Measurements from ENCODE around the gene SORCS2. TPM values are rescaled to one million over a fixed set of nuclear protein-coding genes. Genes with fewer than 3 reads are reported as not detected.

The SORCS2 gene
- polyA plus RNA-seq, 1 of the 3 experiments (the other 2 are of a cell fraction): 1.6 TPM

GRCh38 chr4:7357323-7357722 is 165.0 kb downstream of the SORCS2 start:
- ChIA-PET CTCF (interaction anchor here (1.1 kb wide), 1 partner anchor 62 kb away, joined by 3 read pairs; no protein-coding TSS in a partner anchor), POLR2A (no interaction called here)
- Histone ChIP-seq H2AFZ (ENCODE audit: low read depth) (no peak overlapping the region), H3K36me3 (replicated peaks in 1 of 2; ENCODE audit: control insufficient read depth in 1 of 2, insufficient read depth in 2 of 2, low read length in 1 of 2) (no peaks in the 10 kb centered on the region), H3K9me2 (no peaks in the 10 kb centered on the region), H3F3A (replicated peaks; ENCODE audit: insufficient read depth) (peaks cover 5% of the 10 kb centered on the region), H3K27me3 (ENCODE audit: insufficient read depth) (no peaks in the 10 kb centered on the region), H3K79me2 (ENCODE audit: insufficient read depth) (no peaks in the 10 kb centered on the region), H3K9ac (no peak overlapping the region), H3K4me2 (no peak overlapping the region), H3K27ac (ENCODE audit: low read depth in 2 of 2, low read length in 1 of 2) (no peak overlapping the region), H4K20me1 (ENCODE audit: insufficient read depth) (0 out of 2 replicates have a peak, but pooled peaks cover 5% of the 10 kb centered on the region), H3K4me3 (ENCODE audit: low read depth in 2 of 2, low read length in 1 of 2) (no peak overlapping the region), H3K4me1 (ENCODE audit: control insufficient read depth in 1 of 2, insufficient read depth in 2 of 2, low read depth in 1 of 2, low read length in 1 of 2) (peaks cover 4 to 6% of the 10 kb centered on the region in 2 experiments; a peak in 1 of 4 replicates), H3K9me3 (no peaks in the 10 kb centered on the region)
- no peak for DNase-seq
- TF ChIP-seq, protein P1, sequence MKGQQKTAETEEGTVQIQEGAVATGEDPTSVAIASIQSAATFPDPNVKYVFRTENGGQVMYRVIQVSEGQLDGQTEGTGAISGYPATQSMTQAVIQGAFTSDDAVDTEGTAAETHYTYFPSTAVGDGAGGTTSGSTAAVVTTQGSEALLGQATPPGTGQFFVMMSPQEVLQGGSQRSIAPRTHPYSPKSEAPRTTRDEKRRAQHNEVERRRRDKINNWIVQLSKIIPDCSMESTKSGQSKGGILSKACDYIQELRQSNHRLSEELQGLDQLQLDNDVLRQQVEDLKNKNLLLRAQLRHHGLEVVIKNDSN (IDR thresholded peaks at IDR 0.05; ENCODE audit: borderline replicate concordance, low read depth): no peak
- TF ChIP-seq TAF1 (IDR thresholded peaks at IDR 0.05; ENCODE audit: borderline replicate concordance, low read depth, low read length) (no peak), SIN3A (IDR thresholded peaks at IDR 0.05; ENCODE audit: borderline replicate concordance, low read depth, low read length) (no peak), JUND (IDR thresholded peaks at IDR 0.05) (no peak), CTCF (IDR thresholded peaks at IDR 0.05) (no peak), GATA2 (CRISPR knock-in tag; IDR thresholded peaks at IDR 0.05) (no peak), RAD21 (IDR thresholded peaks at IDR 0.05; ENCODE audit: low read length) (no peak), FOXJ3 (CRISPR knock-in tag; IDR thresholded peaks at IDR 0.05) (no peak), RCOR1 (IDR thresholded peaks at IDR 0.05; ENCODE audit: low read length) (no peak), CHD2 (IDR thresholded peaks at IDR 0.05; ENCODE audit: low read length, partially characterized antibody) (no peak), ZBTB33 (IDR thresholded peaks at IDR 0.05; ENCODE audit: borderline replicate concordance, low read depth) (no peak), FOSL2 (IDR thresholded peaks at IDR 0.05; ENCODE audit: borderline replicate concordance, low read depth) (no peak), MXI1 (IDR thresholded peaks at IDR 0.05; ENCODE audit: low read depth, low read length) (no peak), YY1 (IDR thresholded peaks at IDR 0.05; ENCODE audit: low read depth) (no peak), POLR2AphosphoS5 (IDR thresholded peaks at IDR 0.05; ENCODE audit: low read depth, low read length) (no peak), TEAD4 (IDR thresholded peaks at IDR 0.05; ENCODE audit: borderline replicate concordance, insufficient read depth) (no peak), MAX (IDR thresholded peaks at IDR 0.05; ENCODE audit: low read depth) (no peak), REST (IDR thresholded peaks at IDR 0.05; ENCODE audit: low read depth, low read length) (no peak)
- TF ChIP-seq, protein P2, sequence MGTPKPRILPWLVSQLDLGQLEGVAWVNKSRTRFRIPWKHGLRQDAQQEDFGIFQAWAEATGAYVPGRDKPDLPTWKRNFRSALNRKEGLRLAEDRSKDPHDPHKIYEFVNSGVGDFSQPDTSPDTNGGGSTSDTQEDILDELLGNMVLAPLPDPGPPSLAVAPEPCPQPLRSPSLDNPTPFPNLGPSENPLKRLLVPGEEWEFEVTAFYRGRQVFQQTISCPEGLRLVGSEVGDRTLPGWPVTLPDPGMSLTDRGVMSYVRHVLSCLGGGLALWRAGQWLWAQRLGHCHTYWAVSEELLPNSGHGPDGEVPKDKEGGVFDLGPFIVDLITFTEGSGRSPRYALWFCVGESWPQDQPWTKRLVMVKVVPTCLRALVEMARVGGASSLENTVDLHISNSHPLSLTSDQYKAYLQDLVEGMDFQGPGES (IDR thresholded peaks at IDR 0.05; ENCODE audit: low read depth, low read length): no peak
- TF ChIP-seq, protein P3, sequence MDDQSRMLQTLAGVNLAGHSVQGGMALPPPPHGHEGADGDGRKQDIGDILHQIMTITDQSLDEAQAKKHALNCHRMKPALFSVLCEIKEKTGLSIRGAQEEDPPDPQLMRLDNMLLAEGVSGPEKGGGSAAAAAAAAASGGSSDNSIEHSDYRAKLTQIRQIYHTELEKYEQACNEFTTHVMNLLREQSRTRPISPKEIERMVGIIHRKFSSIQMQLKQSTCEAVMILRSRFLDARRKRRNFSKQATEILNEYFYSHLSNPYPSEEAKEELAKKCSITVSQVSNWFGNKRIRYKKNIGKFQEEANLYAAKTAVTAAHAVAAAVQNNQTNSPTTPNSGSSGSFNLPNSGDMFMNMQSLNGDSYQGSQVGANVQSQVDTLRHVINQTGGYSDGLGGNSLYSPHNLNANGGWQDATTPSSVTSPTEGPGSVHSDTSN (IDR thresholded peaks at IDR 0.05): no peak
- WGBS (ENCODE audit: low lambda C conversion rate): 95% methylated on average over 9 of the region's 9 CpGs

Measured in SK-N-SH (cell line).